Measurements from ENCODE around the gene CASK. TPM values are rescaled to one million over a fixed set of nuclear protein-coding genes. Genes with fewer than 3 reads are reported as not detected.

The CASK gene
- total RNA-seq, 4 donors from 2014 or later: 46.9 to 123 (median 78.8) TPM

DNA sequence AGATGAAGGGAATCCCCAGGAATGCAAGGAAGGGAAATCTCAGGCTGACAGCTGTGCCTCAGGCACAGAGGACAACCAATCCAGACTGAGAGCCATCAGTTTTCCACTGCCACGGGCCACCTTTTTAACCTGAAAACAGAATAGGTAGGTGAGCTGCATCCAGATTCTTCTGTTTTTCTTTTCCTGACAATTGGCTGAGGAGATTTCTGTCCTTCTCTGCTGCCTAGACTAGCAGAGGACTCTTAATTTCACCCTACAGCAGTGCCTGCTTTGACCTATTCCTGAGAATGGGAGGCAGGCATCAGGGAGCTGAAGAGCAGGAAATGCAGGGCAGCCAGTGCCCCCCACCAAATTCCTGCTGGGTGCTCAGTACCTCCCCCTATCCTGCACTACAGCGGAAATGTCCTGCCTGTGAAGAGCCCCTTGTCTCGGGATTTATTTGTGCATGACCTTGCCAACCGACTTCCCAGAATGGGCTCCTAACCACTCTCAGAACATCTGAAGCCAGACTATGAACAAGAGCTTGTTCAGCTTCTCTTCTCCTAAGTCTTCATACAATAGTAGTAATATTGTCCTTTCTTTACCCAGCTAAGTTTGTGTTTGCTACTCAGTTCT, 65.1 kb downstream of the CASK start:
- no peaks in the 10 kb centered on the region for H3K27me3 ChIP-seq
- no peaks in the 10 kb centered on the region for H3K36me3 ChIP-seq
- no peaks in the 10 kb centered on the region for H3K9me3 ChIP-seq
- no peak for DNase-seq
- H3K27ac ChIP-seq: no peak overlapping the region
- TF ChIP-seq POLR2A (IDR thresholded peaks at IDR 0.05) (no peak), CTCF (IDR thresholded peaks at IDR 0.05) (no peak)
- no peaks in the 10 kb centered on the region for H3K4me1 ChIP-seq
- no peak overlapping the region for H3K4me3 ChIP-seq

DNA sequence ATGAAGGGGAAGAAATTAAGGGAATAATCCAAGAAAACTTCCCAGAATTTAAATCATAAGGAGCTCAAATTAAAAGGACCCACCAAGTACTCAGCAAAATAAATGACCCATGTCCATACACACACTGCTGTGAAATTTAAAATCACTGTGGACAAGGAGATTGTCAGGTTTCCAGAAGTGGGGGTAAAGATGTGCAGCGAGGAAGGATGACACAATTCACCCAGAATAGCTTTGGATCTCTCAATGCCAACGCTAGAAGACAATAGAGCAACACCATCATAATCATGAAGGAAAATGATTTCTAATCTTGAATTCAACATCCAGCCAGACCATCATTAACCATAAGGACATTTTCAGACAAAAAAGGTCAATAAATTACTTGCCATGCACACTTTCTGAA, 65.7 kb downstream of the CASK start:
- no peaks in the 10 kb centered on the region for H3K9me3 ChIP-seq
- TF ChIP-seq CTCF (IDR thresholded peaks at IDR 0.05) (no peak), POLR2A (IDR thresholded peaks at IDR 0.05) (no peak)
- no peaks in the 10 kb centered on the region for H3K36me3 ChIP-seq
- DNase-seq: no peak
- no peaks in the 10 kb centered on the region for H3K4me1 ChIP-seq
- H3K27me3 ChIP-seq: no peaks in the 10 kb centered on the region
- H3K4me3 ChIP-seq: no peak overlapping the region
- H3K27ac ChIP-seq: no peak overlapping the region

- Histone ChIP-seq H3K36me3 (no peaks in the 10 kb centered on the region), H3K4me1 (no peaks in the 10 kb centered on the region), H3K4me3 (no peak overlapping the region), H3K27me3 (no peaks in the 10 kb centered on the region), H3K9me3 (no peaks in the 10 kb centered on the region), H3K27ac (no peak overlapping the region)
- DNase-seq: no peak
- TF ChIP-seq POLR2A (IDR thresholded peaks at IDR 0.05) (no peak), CTCF (IDR thresholded peaks at IDR 0.05) (no peak)
These were observed 76.6 kb downstream of the CASK start for GRCh38 chrX:41846714-41847113.

DNA sequence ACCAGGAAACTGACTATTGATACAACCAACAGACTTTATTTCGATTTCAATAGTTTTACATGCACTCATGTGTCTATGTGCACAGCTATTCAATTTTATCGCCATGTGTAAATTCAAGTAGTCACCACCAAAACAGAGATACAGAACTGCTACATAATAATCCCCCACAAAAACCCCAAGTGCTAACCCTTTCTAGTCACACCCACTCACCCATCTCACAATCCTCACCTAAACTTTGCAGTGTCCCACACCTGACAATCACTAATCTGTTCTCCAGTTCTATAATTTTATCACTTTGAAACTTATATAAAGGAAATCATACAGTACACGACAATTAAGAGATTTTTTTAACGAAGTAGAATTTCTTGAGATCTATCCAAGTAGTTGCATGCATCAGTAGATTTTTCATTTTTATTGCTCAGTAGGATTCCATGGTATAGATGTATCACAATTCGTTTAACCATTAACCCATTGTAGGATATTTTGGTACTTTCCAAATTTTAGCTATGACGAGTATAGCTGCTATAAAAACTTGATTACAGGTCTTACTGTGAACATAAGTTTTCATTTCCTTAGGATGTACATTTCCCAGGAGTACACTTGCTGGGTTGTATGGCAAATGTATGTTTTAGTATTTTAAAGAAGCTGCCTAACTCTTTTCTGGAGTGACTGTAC, 85.9 kb downstream of the CASK start:
- Histone ChIP-seq H3K36me3 (no peaks in the 10 kb centered on the region), H3K4me3 (no peak overlapping the region), H3K27ac (no peak overlapping the region), H3K27me3 (no peaks in the 10 kb centered on the region), H3K9me3 (no peaks in the 10 kb centered on the region), H3K4me1 (no peaks in the 10 kb centered on the region)
- no peak for DNase-seq
- TF ChIP-seq POLR2A (IDR thresholded peaks at IDR 0.05): no peak

DNA sequence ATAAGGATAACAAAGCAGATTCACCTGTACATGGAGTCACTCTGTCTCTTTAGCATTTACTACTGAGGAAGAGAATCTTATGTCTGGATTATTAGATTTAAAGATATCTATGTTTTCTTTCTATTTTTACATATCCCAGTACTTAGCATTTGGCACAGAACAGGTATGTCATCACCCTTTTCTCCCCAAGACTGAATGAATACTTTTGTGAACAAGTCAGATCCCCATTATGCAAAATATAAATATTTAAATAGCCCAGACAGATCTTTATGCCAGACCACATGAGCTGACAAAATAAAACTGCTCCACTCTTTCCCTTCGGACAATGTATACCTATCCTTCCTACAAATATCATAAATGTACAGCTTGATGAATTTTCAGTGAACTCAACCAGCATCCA, 94.5 kb downstream of the CASK start:
- Histone ChIP-seq H3K4me3 (no peak overlapping the region), H3K9me3 (no peaks in the 10 kb centered on the region), H3K27me3 (no peaks in the 10 kb centered on the region), H3K4me1 (no peaks in the 10 kb centered on the region), H3K27ac (no peak overlapping the region), H3K36me3 (no peaks in the 10 kb centered on the region)
- TF ChIP-seq POLR2A (IDR thresholded peaks at IDR 0.05): no peak
- no peak for TF ChIP-seq CTCF (IDR thresholded peaks at IDR 0.05)
- DNase-seq: no peak

GRCh38 chrX:41827886-41828285, 95.5 kb downstream of the CASK start:
- H3K4me3 ChIP-seq: no peak overlapping the region
- DNase-seq: no peak
- H3K36me3 ChIP-seq: no peaks in the 10 kb centered on the region
- H3K9me3 ChIP-seq: no peaks in the 10 kb centered on the region
- TF ChIP-seq POLR2A (IDR thresholded peaks at IDR 0.05) (no peak), CTCF (IDR thresholded peaks at IDR 0.05) (no peak)
- H3K27me3 ChIP-seq: no peaks in the 10 kb centered on the region
- H3K4me1 ChIP-seq: no peaks in the 10 kb centered on the region
- H3K27ac ChIP-seq: no peak overlapping the region

All from Peyer's patch (tissue), 4 donors.